Renal cortical epithelial cell (primary cell): ENCODE data around the gene TSPAN4. TPM values are rescaled to one million over a fixed set of nuclear protein-coding genes. Genes with fewer than 3 reads are reported as not detected.
A peak's percentile ranks its signal among the peaks of the same experiment; 100 is the strongest.

Source experiments
- DNase-seq: peaks from one replicate; pipeline ENCODE4 v3.0.0-alpha.2; 2011; ENCODE audit warnings: low read depth
- total RNA-seq: library from RNA; depleted of rRNA; stranded (reverse); fragments of >200 nt; gene quantifications from 2 replicates; pipeline ENCODE4 v1.2.3, GENCODE V29; 2014

The TSPAN4 gene
- total RNA-seq, result 85.4 and 86.2 TPM in 2 replicates

GRCh38 chr11:842370-843002 is at the start of gene TSPAN4, which contains the start of gene POLR2L:
TSS of gene TSPAN4 (plus strand) at chr11:842852. CDS start at chr11:850305, 7,453 bp downstream.
TSS of gene POLR2L (minus strand) at chr11:842529. CDS start at chr11:842508, 21 bp downstream.
- DNase-seq, result peak; percentile 50

DNA sequence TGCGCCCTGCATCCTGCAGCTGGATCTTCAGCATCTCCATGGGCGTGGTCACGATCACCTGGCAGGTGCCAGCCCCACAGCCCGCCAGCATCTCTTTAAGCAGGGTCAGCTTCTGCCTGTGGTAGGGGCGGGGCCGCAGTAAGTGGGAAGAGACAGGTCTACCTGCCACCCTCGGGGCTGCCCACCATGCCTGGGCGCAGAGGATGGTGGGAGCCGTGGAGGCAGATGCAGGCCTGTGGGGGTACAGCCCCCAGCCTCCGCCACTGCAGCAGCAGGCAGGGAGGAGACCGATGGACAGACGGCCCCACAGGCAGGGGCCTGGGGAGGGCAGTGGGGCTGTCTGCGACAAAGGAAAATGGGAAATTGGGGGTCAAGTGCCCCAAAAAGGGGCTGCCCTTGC is 49.8 kb upstream of the TSPAN4 start:
- DNase-seq, result no peak

GRCh38 chr11:793556-793955 is 49.1 kb upstream of the TSPAN4 start:
- DNase-seq, result no peak

DNA sequence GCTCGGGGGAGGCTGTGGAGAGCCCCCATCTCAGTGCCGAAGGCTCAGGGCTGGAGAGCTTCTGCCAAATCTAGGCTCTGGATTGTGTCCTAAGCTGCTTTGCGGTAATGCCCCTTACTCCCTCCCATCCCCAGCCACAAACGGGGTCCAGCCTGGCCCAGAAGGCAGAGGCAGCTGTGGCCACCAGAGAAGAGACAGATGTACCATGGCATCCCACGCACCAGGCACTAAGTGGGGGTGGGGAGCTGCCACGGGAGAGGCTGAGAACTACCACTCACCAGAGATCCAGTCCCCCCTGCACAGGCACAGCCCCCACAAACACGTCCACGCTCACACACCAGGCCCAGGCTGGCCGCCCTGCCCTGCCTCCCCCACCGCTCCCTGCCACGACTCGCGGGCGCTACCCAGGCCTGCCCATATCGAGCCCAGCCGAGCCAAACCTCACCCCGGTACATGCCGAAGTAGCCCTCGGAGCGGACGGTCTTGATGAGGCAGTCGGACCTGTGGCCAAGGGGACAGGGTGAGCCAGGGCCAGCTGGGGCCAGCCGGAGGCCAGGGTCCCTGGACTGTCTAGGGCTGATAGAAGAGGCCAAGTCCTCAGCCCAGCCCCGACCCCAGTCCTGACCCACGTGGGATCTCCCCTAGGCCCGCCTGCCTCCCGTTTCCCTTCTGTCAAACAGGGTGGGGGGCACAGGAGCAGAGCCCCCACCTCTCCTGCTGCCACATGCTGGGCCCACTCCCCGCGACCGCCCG is 48.5 kb upstream of the TSPAN4 start:
- DNase-seq, result no peak

- DNase-seq, result no peak
These were observed 47.7 kb upstream of the TSPAN4 start for GRCh38 chr11:794766-795633.

DNA sequence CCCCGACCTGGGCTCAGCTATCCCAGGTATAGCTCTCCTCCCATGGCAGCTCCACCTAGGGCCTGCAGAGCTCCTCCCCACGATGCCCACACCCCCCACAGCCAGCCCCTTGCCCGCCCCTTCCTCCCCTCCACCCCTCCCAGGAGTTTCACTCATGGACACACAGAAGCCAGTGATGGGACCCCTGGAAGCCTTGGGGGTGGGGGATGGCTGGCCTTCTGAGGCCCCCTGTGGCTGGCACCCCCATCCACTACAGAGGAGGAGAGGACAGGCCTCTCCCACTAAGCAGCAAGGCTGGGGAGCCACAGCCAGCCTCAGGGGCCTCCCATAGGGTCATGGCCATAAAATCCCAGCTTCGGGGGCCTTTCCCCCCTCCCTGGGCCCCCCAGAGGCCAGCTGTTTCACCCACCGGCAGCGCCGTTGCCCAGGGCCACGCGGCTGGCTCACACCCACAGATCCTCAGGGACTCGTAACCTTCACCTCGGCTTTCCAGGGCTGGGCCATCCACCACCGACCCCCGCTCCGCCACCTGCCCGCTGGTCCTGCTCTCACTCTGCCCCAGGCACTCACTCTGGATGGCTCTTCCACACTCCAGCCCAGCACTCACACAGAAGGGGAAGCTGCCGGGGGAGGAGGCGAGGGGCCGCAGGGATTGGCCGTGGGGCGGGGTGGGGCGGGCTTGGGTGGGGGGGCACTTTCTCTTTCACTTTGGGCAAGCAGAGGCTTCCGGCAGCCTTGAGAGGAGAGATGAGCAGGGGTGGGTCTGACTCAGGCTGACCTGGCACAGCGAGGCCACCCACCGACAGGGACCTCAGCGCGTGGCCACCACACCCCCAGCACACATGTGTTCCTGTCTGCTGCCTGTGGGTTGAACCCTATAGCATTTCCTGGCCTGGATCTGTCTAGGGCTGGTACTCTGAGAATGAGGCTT is 46.8 kb upstream of the TSPAN4 start:
- peak; percentile 46 for DNase-seq

GRCh38 chr11:796565-797295 is 45.9 kb upstream of the TSPAN4 start:
- no peak for DNase-seq

- peak; percentile 42 for DNase-seq
These were observed 45.2 kb upstream of the TSPAN4 start for GRCh38 chr11:797296-798092.

GRCh38 chr11:798093-798713 is 44.4 kb upstream of the TSPAN4 start, which contains the start of gene SLC25A22:
TSS of gene SLC25A22 (minus strand) at chr11:798281. CDS start at chr11:795006, 3,275 bp downstream.
- DNase-seq, result peak; percentile 19

GRCh38 chr11:799641-800316 is 42.9 kb upstream of the TSPAN4 start:
- DNase-seq, result no peak

DNA sequence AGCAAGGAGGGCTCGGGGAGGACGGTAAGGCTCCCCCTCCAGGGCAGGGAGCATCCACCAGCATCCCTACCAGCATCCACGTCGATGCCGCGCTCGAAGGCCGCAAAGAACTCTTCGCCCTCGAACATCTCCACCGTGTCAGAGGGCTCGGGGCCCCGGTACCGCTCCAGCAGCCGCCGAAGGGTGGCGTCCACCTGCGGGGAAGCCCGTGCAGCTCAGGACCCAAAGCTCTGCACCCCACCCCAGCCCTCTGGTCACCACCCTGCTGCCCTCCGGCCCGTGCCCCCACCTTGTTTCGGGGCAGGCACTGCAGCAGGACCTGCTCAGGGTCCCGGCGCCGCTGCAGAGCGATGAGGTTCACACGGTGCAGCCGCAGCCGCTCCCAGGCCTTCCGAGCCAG is 42.2 kb upstream of the TSPAN4 start:
- DNase-seq, result no peak

- no peak for DNase-seq
These were observed 41.4 kb upstream of the TSPAN4 start for GRCh38 chr11:801097-801780.

- no peak for DNase-seq
These were observed 40.5 kb upstream of the TSPAN4 start for GRCh38 chr11:802018-802617.

DNA sequence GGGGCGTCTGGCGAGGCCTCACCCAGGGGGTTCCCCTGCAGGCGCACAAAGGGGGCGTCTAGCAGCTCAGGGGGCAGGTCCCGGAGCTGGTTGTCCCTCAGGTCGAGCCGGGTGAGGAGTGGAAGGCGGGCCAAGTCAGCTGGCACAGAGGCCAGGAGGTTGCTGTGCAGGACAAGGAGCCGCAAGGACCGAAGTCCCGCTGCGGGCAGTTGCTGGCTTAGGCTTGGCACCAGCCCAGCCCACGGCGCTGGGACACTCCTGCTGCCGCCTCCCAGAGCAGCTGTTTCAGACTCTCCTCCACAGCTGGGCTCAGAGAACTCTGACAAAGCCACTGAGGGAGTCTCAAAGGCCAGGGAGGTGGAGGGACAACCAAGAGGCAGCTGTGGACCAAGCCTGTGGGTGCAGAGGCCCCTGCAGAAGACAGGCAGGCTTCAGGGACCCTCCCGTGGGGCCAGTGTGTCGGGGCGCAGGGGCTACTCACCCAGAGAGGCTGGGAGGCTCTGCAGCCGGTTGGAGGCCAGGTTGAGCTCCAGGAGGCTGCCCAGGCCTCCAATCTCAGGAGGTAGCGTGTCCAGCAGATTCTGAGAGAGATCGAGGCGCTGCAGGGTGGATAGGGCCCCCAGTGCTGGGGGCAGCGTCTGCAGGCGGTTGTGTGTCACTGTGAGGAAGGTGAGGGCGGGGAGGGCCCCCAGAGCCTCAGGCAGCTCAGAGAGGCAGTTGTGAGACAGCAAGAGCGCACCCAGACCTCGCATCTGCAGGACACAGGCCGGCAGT is 39.8 kb upstream of the TSPAN4 start:
- no peak for DNase-seq

DNA sequence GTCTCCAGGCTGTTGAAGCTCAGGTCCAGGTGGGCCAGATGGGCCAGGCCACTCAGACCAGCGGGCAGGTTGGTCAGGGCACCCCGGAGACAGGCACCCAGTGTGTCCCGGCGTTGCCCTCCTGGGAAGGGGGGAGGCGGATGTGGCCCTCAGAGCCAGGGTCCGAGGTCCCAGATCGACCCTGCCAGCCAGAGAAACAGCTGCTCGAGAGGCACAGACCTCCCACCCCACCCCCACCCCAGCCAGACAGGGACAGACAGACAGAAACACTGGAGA is 39.2 kb upstream of the TSPAN4 start:
- no peak for DNase-seq

GRCh38 chr11:803770-804598 is 38.7 kb upstream of the TSPAN4 start:
- DNase-seq, result no peak
